ENCODE measurements around the gene UGT1A3. TPM values are rescaled to one million over a fixed set of nuclear protein-coding genes. Genes with fewer than 3 reads are reported as not detected.

Gene UGT1A3
- total RNA-seq, 1 donor from 2014 or later, result not detected

- no peak overlapping the region for H3K4me3 Mint-ChIP-seq (ENCODE audit: unreplicated experiment)
Observed at GRCh38 chr2:233686928-233687327, 41.9 kb upstream of the UGT1A3 start.

DNA sequence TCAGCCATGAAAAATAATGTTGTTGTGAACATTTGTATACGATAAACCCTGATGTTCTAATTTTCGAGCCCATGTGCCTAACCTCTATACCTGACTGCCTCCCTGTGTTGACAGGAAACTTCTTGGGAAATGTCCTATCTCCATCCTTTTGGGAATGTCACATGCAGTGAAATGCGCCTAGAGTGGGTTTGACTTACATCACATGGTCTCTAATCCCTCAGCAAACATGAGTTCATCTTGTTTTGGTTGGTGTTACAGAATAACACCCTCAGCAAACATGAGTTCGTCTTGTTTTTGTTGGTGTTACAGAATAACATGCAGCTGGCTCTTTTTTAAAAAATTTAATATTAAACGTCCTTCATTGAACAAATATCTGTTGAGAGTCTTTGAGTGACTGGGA, 40.5 kb upstream of the UGT1A3 start:
- Mint-ChIP-seq H3K27ac (ENCODE audit: unreplicated experiment) (no peak overlapping the region), H3K4me1 (ENCODE audit: low read depth) (no peaks in the 10 kb centered on the region), H3K9me3 (ENCODE audit: low read depth) (no peaks in the 10 kb centered on the region), H3K27me3 (ENCODE audit: low read depth) (no peaks in the 10 kb centered on the region), H3K4me3 (ENCODE audit: unreplicated experiment) (no peak overlapping the region), H3K36me3 (ENCODE audit: low read depth) (peaks cover 2% of the 10 kb centered on the region)
- no peak for TF ChIP-seq CTCF (IDR thresholded peaks at IDR 0.05)
- DNase-seq (ENCODE audit: low spot score), result no peak

More at GRCh38 chr2:233686928-233687327, 41.9 kb upstream of the UGT1A3 start:
- Mint-ChIP-seq H3K9me3 (ENCODE audit: low read depth) (no peaks in the 10 kb centered on the region), H3K36me3 (ENCODE audit: low read depth) (peaks cover 2% of the 10 kb centered on the region), H3K27me3 (ENCODE audit: low read depth) (no peaks in the 10 kb centered on the region), H3K27ac (ENCODE audit: unreplicated experiment) (no peak overlapping the region), H3K4me1 (ENCODE audit: low read depth) (no peaks in the 10 kb centered on the region)
- no peak for TF ChIP-seq CTCF (IDR thresholded peaks at IDR 0.05)
- DNase-seq (ENCODE audit: low spot score), result no peak

GRCh38 chr2:233689031-233689430, 39.8 kb upstream of the UGT1A3 start:
- Mint-ChIP-seq H3K36me3 (ENCODE audit: low read depth) (peaks cover 2% of the 10 kb centered on the region), H3K27me3 (ENCODE audit: low read depth) (no peaks in the 10 kb centered on the region), H3K9me3 (ENCODE audit: low read depth) (no peaks in the 10 kb centered on the region), H3K27ac (ENCODE audit: unreplicated experiment) (no peak overlapping the region), H3K4me3 (ENCODE audit: unreplicated experiment) (no peak overlapping the region), H3K4me1 (ENCODE audit: low read depth) (no peaks in the 10 kb centered on the region)
- no peak for DNase-seq (ENCODE audit: low spot score)
- no peak for TF ChIP-seq CTCF (IDR thresholded peaks at IDR 0.05)

- TF ChIP-seq CTCF (IDR thresholded peaks at IDR 0.05), result no peak
- Mint-ChIP-seq H3K9me3 (ENCODE audit: low read depth) (no peaks in the 10 kb centered on the region), H3K4me3 (ENCODE audit: unreplicated experiment) (no peak overlapping the region), H3K27me3 (ENCODE audit: low read depth) (no peaks in the 10 kb centered on the region), H3K27ac (ENCODE audit: unreplicated experiment) (no peak overlapping the region), H3K36me3 (ENCODE audit: low read depth) (peaks cover 2% of the 10 kb centered on the region), H3K4me1 (ENCODE audit: low read depth) (no peaks in the 10 kb centered on the region)
- no peak for DNase-seq (ENCODE audit: low spot score)
Observed at GRCh38 chr2:233689501-233689900, 39.3 kb upstream of the UGT1A3 start.

DNA sequence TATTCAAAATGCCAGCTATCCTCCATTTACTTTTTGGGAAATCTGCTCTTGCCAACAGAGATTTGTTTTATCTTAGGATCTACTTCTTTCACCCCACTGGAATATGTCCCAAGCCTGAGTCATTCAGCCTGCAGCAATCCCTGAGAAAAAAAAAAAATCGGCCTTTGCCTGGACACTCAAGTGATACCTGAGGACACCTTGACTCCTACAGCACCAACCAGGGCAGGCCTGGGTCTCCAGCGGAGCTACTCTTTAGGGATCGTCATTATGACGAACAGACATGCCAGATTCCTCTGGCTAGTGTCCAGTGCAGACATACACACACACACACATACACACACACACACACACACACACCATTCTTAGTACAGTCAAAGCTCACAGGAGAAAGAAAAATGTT, 38.4 kb upstream of the UGT1A3 start:
- H3K4me3 Mint-ChIP-seq (ENCODE audit: unreplicated experiment), result no peak overlapping the region
- TF ChIP-seq CTCF (IDR thresholded peaks at IDR 0.05), result no peak
- H3K4me1 Mint-ChIP-seq (ENCODE audit: low read depth), result no peaks in the 10 kb centered on the region
- H3K9me3 Mint-ChIP-seq (ENCODE audit: low read depth), result no peaks in the 10 kb centered on the region
- H3K27ac Mint-ChIP-seq (ENCODE audit: unreplicated experiment), result no peak overlapping the region
- H3K27me3 Mint-ChIP-seq (ENCODE audit: low read depth), result no peaks in the 10 kb centered on the region
- H3K36me3 Mint-ChIP-seq (ENCODE audit: low read depth), result peaks cover 2% of the 10 kb centered on the region
- no peak for DNase-seq (ENCODE audit: low spot score)

Data from chondrocyte (in vitro differentiated cells).